Measurements from ENCODE around the gene CDK5R1.

DNA sequence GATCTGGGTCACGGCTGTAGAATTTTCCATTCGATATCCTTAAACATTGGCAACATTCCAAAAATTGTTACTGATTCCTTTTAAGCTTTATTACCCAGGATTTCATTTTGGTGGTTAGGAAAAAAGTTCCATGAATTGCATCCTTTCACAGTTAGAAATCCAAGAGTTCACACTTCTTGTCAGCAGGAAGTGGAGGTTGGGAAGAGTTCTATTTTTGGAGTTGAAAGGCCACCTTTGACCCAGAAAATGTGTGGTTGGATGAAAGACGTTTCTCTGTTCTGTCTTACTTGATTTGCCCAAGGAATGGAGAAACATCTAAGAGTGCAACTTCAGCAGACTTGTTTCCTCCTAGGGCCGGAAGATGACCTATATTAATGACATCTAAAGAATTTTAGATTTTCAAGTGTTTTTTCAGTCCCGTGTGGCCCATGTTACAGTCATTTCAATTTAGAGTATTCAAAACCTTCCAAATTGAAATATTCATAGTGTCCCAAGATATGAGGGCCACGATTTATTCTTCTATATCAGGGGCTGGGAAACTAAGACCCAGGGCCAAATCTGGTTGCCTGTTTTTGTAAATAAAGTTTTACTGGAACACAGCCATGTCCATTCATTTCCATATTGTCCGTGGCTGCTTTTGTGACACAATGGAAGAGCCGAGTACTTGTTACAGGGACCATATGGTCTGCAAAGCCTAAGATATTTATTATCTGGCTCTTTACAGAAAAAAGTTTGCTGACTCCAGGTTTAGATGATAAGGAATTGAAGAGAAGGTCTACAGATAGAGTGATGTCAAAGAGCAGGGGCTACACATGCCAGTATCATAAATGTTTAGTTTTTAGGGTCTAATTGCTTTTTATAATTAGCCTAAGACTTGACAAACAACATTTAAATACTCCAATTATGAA lies 50.2 kb downstream of the CDK5R1 start:
- TF ChIP-seq, protein P1, sequence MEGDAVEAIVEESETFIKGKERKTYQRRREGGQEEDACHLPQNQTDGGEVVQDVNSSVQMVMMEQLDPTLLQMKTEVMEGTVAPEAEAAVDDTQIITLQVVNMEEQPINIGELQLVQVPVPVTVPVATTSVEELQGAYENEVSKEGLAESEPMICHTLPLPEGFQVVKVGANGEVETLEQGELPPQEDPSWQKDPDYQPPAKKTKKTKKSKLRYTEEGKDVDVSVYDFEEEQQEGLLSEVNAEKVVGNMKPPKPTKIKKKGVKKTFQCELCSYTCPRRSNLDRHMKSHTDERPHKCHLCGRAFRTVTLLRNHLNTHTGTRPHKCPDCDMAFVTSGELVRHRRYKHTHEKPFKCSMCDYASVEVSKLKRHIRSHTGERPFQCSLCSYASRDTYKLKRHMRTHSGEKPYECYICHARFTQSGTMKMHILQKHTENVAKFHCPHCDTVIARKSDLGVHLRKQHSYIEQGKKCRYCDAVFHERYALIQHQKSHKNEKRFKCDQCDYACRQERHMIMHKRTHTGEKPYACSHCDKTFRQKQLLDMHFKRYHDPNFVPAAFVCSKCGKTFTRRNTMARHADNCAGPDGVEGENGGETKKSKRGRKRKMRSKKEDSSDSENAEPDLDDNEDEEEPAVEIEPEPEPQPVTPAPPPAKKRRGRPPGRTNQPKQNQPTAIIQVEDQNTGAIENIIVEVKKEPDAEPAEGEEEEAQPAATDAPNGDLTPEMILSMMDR (IDR thresholded peaks at IDR 0.05), result no peak
- TF ChIP-seq POLR2A (IDR thresholded peaks at IDR 0.05) (no peak), EP300 (IDR thresholded peaks at IDR 0.05) (no peak)
